Stimulated activated CD4-positive, alpha-beta T cell treated with anti-CD3 and anti-CD28 coated beads, TNF-alpha, amount 100 ng/mL, for 4 hours (primary cell): Measurements from ENCODE around the gene KDF1.

Experiments used
- DNase-seq, 3 experiments: peaks; one replicate each; pipeline ENCODE4 v3.0.0-alpha.2; 2020; ENCODE audit warnings: low read depth in 3 of 3

KDF1 gene

GRCh38 chr1:26915204-26915842 is 44.9 kb downstream of the KDF1 start:
- no peak for DNase-seq

GRCh38 chr1:26913754-26914619 is 46.3 kb downstream of the KDF1 start, which contains the start of gene NR0B2:
TSS of gene NR0B2 (minus strand) at chr1:26913975. CDS start at chr1:26913940, 35 bp downstream.
- no peak for DNase-seq

DNA sequence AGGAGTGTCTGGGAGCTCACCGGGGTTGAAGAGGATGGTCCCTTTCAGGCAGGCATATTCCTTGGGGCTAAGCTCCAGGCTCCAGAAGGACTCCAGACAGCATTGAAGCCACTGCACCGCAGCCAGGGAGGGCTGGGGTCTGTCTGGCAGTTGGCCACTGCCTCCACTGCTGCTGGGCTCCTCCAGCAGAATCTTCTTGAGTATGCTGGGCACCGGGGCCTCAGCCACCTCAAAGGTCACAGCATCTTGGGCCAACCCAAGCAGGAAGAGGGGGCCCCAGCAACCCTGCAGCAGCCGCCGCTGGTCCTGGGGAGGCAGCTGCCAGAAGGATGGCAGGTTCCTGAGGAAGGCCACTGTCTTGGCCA is 46.9 kb downstream of the KDF1 start:
- no peak for DNase-seq

- DNase-seq: no peak
Measured at GRCh38 chr1:26912147-26912490, 48.1 kb downstream of the KDF1 start.

- no peak for DNase-seq
Measured at GRCh38 chr1:26911399-26912146, 48.7 kb downstream of the KDF1 start.

GRCh38 chr1:26910343-26911160 is 49.7 kb downstream of the KDF1 start:
- DNase-seq: no peak

DNA sequence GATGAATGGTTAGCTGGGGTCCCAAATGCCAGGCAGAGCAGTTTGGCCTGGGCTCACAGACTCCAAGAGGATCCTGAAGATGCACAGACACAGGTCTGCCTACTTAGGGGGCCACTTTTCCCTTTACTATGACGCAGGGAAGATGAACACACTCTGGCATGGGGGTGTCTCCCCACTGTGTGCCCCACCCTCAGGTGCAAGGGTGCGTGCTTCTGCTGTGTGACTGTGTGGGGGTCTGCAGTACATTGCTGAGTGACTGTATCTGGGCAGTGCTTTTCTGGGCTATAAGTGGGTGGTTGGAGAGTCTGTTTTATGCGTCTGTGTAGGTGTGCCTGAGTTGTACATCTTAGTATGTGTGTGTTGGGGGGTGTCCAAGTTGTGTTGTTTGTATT is 50.3 kb downstream of the KDF1 start:
- DNase-seq: no peak

DNA sequence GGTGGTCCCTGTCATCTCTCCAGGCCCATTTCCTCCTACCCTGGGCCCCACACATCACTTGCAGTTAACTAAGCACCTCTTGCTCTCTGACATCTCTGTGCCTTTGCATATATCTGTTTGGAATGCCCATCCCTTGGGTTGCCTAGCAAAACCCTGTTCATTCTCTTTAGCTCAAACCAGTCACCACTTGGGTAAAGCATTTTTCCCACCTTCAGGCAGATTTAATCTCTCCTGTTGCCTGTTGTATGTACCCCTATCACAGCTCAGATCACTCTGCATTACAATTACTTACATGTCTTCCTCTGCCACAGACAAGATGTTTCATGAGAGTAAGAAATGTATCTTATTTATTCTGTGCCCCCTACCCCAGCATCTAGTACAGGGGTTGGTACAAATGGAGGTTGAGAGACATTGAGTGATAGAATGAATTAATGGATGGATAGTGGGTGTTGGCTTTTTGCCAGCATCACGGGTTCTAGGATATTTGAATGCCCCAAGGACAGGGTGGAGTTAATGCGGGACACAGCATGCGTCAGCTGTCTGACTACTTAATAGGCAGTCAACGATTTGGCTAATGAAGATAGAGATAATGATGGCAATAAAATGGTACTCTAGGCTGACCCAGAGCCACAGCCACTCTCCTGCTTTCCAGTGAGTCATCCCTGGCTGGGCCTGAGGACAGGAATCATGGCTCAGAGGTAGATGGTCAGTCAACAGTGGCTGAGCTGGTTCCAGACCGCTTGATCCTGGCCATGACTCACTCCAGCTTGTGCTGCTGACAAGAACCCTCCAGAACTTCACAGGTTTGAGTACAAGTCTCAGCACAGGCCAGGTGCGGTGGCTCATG is 53.0 kb downstream of the KDF1 start:
- no peak for DNase-seq

- DNase-seq: no peak
Measured at GRCh38 chr1:26900815-26901511, 59.3 kb downstream of the KDF1 start.

DNA sequence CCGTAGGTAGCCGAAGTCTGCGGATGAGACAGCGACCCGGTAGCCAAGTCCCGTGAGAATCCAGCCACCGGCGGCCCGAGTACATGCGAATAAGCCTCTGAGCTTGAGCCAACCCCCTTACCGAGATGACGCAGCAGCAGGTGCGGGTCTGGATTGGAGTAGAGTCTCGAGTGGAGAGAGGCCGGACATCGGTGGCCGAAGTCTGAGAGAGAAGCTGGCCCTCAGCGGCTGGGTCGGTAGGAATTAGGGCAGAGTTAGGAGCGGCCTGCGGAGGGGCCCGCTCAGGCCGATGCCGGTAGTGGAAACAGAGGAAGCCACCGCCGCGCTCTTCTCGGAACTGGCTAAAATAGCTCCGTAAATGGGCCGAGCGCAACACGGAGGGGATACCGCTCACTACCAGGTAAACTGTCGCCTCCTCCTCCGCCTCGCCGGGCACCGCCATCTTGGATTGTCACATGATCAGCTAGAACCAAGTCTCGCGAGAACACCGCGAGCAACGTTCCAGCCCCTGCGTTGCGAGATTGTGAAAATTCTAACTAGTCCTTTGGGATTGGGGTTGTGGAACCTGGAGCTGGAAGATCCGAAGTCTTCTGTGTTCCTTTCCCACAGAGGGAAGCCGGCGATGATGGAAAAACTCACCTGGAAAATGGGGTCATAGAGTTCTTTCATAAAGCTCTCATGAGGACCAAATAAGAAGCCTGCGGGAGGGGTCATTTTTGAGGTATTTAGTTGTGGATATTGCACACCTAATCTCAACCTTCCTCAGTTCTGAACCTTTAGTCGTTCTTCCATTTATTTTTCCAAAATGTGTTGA is 60.1 kb downstream of the KDF1 start, which contains the start of gene GPATCH3:
Gene GPATCH3, minus strand, starts transcription at position 467 of the 814 bp plus-strand sequence. Its CDS starts 25 bp downstream, at position 442.
- peak; percentile 75 to 80 (median 78) for DNase-seq
